Measurements from ENCODE around the gene KIF14.
A peak's percentile ranks its signal among the peaks of the same experiment; 100 is the strongest.
"Not testable (repeated sequence)": the region's sequence is repeated elsewhere in the genome, so short reads cannot be mapped to it uniquely, and the experiment has no call there.

Gene KIF14

GRCh38 chr1:200540281-200540680 lies 80.3 kb downstream of the KIF14 start:
- no peak for DNase-seq (ENCODE audit: low read depth, low spot score)

DNA sequence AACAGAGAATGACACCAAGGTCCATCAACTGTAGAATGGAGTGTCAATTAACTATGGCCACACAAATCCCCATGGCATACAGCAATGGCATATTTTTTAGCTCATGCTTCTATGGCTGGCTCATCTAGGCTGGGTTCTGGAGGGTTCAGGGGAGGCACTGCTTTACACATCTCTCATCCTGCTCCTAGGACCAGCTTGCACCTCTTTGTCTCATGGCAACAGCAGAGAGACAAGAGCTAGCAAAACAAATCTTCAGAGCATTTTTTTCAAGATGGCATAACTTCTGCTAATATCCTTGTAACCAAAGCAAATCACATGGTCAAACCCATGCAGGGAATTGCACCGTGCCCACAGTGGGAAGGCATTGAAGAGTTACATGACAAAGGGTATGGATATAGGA lies 82.4 kb downstream of the KIF14 start:
- DNase-seq (ENCODE audit: low read depth, low spot score): no peak

DNA sequence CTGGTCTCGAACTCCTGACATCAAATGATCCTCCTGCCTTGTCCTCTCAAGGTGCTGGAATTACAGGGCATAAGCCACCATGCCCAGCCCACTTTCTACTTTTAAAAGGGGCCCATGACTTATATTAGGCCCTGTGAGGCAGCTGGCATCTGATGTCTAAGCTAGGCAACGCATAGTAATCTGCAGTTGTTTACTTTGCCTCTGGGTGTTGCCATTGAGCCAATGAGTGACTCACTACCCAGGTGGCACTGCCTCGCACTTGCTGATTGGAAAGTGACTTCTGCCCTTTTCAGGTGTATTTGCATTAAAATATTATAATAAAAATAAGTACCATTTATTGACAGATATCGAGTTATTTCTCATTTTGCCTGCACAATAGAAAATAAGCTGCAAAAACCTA lies 84.9 kb downstream of the KIF14 start:
- no peak for DNase-seq (ENCODE audit: low read depth, low spot score)

DNA sequence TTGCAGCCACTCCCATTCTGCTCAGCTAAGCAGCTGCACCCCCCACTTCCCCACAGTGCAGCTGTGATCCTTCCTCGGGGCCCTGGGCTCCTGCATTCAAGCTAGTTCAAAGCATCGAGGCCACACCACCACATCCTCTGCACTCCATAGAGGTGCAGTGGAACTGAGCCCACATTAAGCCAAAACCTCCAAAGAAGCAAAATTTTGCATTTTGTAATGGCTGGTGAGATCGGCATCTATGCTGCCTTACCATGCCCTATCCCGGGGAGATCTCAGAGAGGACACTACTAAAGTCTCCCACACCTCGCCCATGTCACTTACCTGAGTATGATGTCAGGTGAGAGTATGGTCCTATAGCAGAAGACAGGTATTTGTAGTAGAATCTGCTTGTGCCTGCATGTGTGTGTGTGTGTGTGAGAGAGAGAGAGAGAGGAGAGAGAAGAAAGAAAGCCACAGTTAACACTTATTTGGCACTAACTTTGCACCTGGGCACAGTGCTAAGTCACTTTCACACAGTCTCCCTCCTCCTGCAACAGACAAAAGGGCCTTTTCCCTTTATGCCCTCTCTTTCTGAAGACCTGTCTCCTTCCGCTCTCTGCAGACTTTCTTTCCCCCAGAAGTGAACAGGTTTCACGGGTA lies 89.8 kb downstream of the KIF14 start:
- no peak for DNase-seq (ENCODE audit: low read depth, low spot score)

- no peak for DNase-seq (ENCODE audit: low read depth, low spot score)
Measured at GRCh38 chr1:200528858-200529606, 91.5 kb downstream of the KIF14 start.

- DNase-seq (ENCODE audit: low read depth, low spot score): no peak
Measured at GRCh38 chr1:200527670-200528069, 92.9 kb downstream of the KIF14 start.

DNA sequence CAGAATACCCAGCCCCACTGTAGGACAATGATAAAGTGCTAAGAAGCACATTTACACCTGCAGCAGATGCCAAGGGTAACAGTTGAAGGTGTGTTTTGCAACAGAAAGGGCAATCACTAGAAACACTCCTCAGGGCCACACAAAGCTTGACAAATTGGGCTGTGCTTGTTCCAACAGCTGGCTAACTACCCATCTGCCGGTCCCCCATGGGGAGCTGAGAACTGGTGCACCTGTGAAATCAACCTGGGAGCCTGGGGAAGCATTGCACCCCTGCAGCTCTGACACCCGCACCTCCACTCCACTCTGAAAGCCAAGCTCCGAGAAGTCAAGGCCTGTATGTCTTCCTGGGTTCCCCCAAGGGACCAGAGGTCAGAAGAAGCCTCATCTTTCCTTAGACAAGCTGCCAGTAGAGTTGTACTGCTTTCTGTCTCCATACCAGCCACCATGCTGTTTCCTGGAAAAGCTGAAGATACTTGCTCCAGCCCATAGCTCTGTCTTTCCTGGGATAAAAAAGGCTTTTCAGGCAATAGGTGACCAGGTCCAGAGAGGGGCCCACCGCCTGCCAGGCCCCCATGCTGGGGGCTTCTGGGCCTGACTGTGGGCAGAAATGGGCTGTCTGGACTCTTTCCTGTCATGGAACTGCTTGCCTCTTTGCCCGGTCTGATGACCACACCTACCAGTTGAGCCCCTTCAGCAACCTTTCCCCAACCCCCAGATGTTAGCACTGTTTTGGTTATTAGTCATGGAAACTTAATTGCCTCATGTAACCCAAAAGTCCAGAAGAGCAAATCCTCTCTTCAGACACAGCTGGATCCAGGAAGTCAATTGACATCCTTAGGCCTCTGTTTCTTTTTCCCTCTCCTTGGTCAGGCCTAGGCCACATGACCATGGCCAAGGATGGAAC lies 93.6 kb downstream of the KIF14 start:
- no peak for DNase-seq (ENCODE audit: low read depth, low spot score)

- DNase-seq (ENCODE audit: low read depth, low spot score): no peak
Measured at GRCh38 chr1:200525090-200525987, 95.2 kb downstream of the KIF14 start.

- DNase-seq (ENCODE audit: low read depth, low spot score): not testable (repeated sequence)
Measured at GRCh38 chr1:200524551-200524950, 96.0 kb downstream of the KIF14 start.

DNA sequence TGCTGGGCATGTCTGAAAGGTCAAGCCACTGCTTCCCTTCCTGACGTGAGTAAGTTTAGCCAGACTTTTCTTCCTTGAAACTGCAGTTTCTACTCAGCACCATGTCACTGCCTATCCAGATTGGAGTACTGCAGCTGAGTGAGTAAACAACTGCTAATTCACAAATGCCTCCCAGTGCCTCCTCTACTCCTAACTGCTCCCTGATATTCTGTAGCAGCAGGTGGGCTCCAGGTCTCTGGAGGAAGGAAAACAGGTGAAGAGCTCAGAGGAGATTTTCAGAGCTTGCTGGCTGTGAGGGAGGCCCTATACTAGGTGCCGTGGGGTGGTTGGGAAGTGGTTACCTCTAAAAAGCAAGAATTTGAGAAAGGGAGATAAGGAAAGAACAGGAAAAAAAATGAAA lies 96.5 kb downstream of the KIF14 start:
- no peak for DNase-seq (ENCODE audit: low read depth, low spot score)

- DNase-seq (ENCODE audit: low read depth, low spot score): no peak
Measured at GRCh38 chr1:200520735-200521134, 99.8 kb downstream of the KIF14 start.

GRCh38 chr1:200518524-200518923 lies 102.0 kb downstream of the KIF14 start:
- DNase-seq (ENCODE audit: low read depth, low spot score): no peak

- DNase-seq (ENCODE audit: low read depth, low spot score): no peak
Measured at GRCh38 chr1:200512191-200512590, 108.4 kb downstream of the KIF14 start.

- peak; percentile 57 for DNase-seq (ENCODE audit: low read depth, low spot score)
Measured at GRCh38 chr1:200510228-200510623, 110.3 kb downstream of the KIF14 start.

DNA sequence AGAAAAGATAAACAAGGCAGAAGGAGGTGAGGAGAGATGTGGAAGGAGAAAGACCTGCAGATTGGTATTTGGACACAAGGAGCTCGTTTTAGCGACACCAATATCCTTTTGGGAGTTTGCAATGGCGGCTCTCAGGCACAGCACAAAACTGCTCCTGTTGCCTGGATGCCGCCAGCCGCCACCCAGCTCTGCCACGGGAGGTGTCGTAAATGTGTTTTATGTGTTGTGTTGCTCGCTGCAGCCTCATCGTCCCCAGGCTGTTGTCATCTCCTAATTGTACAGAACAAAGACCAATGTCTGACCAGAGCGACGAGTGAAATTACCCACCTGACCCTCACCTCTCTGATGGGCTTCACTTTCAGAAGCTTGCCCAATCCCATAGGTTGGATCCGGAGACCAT lies 114.1 kb downstream of the KIF14 start:
- peak; percentile 55 for DNase-seq (ENCODE audit: low read depth, low spot score)

DNA sequence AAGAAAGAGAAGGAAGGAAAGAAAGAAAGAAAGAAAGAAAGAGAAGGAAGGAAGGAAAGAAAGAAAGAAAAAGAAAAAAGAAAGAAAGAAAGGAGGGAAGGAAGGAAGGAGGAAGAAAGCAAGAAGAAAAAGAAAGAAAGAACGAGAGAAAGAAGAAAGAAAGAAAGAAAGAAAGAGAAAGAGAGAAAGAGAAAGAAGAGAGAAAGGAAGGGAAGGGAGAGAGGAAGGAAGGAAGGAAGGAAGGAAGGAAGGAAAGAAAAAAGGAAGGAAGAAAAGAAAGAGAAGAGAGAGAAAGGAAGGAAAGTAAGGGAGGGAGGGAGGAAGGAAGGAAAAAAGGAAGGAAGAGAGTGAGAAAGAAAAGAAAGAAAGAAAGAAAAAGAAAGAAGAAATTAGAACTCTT lies 115.3 kb downstream of the KIF14 start:
- DNase-seq (ENCODE audit: low read depth, low spot score): no peak
